Measurements from ENCODE around the gene COA4. TPM values are rescaled to one million over a fixed set of nuclear protein-coding genes. Genes with fewer than 3 reads are reported as not detected.

The COA4 gene
- total RNA-seq, 2 experiments from 2014 or later = 112 to 113 TPM

DNA sequence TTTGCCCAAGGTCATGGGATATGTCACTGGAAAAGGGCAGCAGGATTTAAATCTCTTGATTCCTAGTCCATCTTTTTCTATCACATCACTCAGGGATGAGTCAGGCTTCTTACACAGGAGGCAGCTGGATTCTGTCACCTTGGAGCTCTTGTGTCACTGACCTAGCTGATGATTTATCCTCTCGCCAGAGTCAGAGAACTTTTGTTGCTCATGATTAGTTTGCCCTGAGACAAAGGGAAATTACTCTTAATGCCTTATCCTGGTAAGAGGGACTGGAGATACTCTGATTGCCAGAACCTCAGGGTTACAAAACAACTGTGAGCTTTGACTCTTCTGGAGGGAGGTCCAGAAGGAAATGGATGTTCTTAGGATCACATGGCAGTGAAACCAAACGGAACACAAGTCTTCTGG, 10.1 kb downstream of the COA4 start:
- ChIA-PET CTCF (no interaction called here), POLR2A (no interaction called here)

DNA sequence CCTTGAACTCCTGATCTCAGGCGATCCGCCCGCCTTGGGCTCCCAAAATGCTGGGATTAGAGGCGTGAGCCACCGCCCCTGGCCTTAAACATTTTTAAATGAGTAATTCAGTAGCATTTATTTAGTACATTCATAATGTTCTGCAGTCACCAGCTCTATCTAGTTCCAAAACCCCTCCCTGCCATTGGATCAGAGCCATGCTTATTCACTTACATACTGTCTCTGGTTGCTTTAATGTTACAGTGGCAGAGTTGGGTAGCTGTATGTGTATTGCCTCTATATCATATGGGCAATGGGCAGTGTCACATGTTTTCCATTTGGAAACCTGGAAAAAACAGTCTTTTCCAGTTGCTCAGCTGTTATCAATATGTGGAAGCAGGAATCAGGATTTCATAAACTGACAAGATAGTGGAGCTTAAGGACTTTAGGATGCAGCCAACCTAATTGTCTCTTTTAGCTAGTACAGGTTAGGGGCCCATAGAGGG, 10.5 kb downstream of the COA4 start:
- CTCF ChIA-PET = no interaction called here
- POLR2A ChIA-PET = no interaction called here

DNA sequence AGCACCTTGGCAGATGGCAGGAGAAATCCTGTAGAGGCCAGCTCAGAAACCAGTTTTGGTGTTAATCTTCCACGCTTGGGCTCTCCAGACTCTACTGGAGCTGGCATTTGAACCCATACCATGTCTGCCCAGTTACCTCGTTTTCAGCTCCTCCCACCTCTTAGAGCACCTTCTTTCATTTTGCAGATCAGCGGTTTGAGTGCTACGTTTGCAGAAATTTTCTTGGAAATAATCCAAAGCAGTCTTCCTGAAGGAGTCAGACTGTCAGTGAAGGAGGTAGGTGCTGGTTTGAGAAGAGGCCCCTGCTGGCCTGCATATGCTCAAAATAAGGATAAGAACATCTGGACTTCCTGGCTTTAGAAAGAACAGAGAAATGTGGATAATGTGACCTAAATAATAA, 13.7 kb downstream of the COA4 start:
- POLR2A ChIA-PET = no interaction called here
- CTCF ChIA-PET = no interaction called here

DNA sequence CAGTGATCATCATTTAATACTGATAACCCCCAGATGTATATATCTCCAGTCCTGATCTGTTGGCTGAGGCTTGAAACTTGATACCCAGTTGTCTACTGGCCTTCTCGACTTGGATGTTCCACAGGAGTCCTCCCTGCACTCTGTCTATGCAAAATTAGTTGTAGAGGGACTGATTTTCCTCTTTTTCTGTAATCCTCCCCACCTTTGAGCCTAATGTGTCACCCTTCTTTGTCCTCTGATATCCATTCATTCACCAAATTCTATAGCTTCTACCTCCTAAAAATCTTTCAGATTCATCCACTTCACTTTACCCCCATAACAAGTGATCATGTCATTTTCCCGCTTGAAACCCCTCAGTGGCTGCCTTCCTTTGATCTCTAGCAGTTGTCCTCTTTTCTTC, 16.4 kb downstream of the COA4 start:
- CTCF ChIA-PET = no interaction called here
- POLR2A ChIA-PET = interaction anchor here (0.6 kb wide), 1 partner anchor 72 kb away, joined by 8 read pairs; no protein-coding TSS in a partner anchor

DNA sequence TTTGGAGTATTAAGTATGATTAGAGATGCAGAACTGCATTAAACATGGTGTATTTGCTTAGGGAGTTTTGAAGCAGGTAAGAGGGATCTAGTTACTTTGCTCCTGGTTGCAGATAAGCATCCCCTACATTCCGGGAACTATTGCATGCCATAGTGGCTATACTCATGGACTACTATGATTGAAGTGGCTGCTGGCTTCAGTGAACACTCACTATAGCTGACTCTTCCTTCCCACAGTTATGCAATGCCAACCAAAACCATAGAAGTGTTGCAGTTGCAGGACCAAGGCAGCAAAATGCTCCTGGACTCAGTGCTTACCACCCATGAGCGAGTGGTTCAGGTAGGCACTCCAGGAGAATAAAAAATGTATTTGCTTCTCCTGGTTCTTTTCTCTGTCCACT, 17.0 kb downstream of the COA4 start:
- ChIA-PET POLR2A (no interaction called here), CTCF (no interaction called here)

DNA sequence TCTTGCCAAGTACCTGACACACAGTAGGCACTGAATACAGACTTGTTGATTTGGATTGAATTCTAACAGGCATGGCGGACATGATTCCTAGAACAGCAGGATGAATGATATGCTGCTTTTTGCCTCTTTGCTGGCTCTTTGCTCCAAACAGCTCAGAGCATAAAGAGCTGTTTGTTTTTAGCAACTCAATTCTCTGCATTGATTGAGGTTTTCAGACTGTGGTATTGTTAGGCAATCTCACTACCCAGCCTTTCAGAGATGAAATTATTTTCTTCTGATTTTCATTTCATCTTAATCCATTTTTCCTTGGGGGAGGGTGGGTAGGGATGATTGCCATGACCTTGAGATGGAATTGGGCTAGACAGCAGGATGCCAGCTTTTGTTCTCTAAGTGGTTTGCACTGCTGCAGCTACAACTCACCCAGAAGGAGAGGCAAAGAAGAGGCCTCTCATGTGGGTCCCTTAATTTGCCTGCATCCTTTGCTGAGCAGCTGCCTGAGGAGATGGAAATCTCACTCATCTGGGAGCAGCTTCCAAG, 20.5 kb downstream of the COA4 start:
- CTCF ChIA-PET = interaction anchor here (1.4 kb wide), 1 partner anchor 105 kb away, joined by 5 read pairs; no protein-coding TSS in a partner anchor
- POLR2A ChIA-PET = no interaction called here

DNA sequence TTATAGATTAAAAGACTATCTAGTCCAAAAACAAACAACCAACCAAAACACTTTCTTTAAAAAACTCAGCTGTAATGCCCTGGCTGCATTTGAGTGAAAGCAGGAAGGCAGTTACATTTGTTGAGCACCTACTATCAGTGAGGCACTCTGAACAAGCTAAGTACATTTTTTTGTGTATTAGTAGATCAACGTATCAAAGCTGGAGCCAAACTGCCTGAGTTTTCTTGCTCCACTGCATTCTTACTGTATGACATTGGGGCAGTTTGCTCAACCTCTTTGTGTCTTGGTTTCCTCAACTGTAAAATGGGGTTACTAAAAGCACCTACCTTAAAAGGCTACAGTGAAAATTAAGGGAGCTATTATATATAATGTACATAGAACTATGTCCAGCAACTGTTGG, 22.0 kb downstream of the COA4 start:
- POLR2A ChIA-PET = no interaction called here
- CTCF ChIA-PET = interaction anchor here (1.4 kb wide), 1 partner anchor 104 kb away, joined by 5 read pairs; no protein-coding TSS in a partner anchor

DNA sequence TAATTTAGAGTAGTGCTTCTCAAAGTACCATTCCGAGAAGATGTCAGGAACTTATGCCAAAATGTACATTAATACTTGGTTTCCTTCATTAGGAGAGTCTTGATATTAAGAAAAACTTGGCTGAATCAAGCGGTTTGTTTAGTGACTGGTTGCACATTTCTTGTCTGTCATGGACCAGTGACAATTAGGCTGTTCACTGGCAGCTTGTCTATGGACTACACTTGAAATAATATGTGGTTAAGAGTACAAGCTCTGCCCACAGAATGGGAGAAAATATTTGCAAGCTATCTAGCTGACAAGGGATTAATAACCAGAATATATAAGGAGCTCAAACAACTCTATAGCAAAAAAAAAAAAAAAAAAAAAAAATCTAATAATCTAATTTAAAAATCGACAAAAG, 24.6 kb downstream of the COA4 start:
- POLR2A ChIA-PET = no interaction called here
- CTCF ChIA-PET = no interaction called here

DNA sequence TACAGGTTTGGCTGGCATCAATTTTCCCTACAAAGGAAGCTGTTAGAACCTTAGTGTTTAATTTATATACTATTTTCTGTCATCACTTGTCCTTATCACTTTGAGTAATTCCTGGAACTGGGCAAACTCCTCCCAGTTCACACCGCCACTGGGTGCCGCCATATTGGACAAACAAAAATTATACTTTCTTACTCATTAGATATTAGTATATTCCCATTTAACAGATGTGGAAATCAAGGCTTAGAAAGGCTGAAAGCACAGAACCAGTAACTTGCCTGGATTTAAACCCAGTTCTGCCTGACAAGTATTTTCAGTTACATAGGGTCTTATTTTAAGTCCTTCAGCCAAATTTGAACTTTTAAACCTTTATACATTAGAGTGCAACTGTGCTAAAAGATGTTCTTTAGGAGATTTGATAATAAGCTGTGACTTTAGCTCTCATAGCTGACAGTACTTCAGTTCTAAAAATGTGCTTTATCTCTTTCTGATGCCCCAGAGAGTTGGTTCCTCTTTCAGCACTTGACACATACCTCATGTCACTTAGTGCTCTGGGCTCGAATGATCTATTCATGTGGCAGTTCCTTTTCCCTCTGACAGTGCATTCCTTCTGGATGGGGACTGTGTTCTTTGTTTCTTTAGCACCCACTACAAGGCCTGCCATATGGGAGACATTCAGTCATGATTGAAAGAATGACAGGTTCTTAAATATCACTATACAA, 25.4 kb downstream of the COA4 start:
- ChIA-PET CTCF (no interaction called here), POLR2A (no interaction called here)

DNA sequence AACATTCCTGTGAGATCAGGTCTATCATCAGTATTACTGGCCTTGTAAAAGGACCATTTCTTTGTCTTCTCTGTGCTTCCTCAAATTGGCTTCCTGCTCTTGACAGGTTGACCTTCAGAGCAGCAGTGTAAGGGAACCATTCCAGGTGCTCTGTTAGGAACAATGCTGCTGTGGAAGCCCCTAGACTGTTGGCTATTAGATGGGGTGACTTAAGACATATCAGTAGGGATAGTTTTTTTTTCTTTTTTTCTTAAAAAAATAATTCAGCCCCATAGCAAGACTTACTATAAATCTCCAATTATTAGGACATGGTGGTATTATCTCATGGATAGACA, 37.6 kb downstream of the COA4 start:
- ChIA-PET CTCF (no interaction called here), POLR2A (no interaction called here)

DNA sequence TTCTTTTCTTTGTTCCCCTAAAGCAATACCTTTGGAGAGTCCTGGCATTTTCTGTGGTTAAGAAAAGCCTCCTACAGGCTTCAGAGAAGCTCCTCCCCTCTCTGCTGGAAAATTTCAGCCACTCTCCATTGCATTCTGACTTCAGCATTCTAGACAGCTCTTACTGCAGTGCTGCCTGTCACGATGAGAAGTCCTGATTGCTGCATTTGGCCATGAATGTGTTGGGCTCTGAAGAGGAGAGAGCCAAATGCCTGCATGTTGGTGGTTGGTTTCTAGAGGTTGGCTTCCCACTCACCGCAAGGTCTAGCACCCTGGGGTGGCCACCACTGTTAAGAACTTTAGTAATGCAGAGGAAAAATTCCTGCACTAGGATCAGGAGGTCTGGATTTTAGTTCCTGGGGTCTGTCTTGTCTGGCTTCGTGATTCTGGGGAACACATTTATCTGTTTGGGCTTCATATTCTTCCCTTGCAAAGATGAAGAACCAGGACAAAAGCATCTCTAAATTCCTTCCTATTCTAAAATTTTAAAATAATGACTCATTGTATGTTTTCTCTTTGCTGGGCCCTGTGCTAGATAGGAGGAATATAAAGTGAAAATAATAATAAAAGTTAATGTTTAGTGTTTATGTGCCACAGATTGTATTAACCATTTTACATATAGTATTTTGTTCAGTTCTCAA, 38.1 kb downstream of the COA4 start:
- ChIA-PET POLR2A (no interaction called here), CTCF (no interaction called here)

DNA sequence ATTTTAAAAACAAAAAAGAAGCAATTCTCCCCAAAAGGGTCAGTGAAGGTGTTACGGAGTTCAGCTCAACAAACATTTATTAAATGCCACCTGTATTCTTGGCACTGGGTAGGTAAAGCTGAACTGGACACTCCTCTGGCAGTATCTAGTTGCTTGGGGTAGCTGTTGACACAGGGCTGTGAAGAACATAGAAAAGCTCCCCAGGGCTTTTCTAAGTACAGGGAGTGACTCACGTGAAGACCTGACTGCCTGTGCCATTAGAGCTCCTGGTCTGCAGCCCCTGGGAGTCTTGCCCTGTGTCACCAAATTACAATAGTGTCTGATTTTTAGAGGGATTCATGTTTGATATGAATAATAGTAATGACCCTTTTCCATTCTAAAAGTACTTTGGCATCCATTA, 43.6 kb downstream of the COA4 start:
- ChIA-PET POLR2A (no interaction called here), CTCF (no interaction called here)

DNA sequence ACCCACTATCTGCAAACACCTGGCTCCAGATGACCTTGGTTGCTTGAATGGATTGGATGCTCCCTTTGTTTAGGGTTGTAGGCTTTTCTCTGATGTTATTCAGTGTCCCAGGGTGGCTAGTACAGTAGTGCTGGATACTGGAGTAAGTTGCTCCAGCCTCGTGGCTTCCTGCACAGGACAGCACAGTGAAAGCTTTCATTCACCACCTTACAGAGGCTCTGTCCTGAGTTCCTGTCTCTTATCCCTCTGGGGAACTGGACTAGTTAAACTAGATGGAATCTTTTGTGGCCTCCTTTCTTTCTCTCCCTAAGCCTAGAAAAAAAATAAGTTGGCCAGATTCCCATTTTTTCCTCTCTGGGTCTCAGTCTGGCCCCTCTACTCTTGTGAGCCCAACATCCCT, 46.4 kb downstream of the COA4 start:
- CTCF ChIA-PET = no interaction called here
- POLR2A ChIA-PET = no interaction called here

Other genes with a start within 250 kb of the COA4 start
- 1 to 10 TPM; 7.3 to 7.7 TPM for gene PLEKHB1, start 230.3 kb downstream of the COA4 start, total RNA-seq
- 10 to 100 TPM; 69.0 to 72.1 TPM for gene RAB6A, start 115.8 kb downstream of the COA4 start, total RNA-seq
- gene MRPL48, start 89.0 kb downstream of the COA4 start, total RNA-seq = 10 to 100 TPM; 59.5 to 61.8 TPM
- gene PAAF1, start 153 bp upstream of the COA4 start, total RNA-seq = 10 to 100 TPM; 26.4 to 26.8 TPM
- under 1 TPM in 1 of 2 experiments, not detected in 1; 0.40 TPM for gene DNAJB13, start 74.2 kb upstream of the COA4 start, total RNA-seq
- 100 to 1,000 TPM; 270 to 279 TPM for gene UCP2, start 106.0 kb upstream of the COA4 start, total RNA-seq
- 1 to 10 TPM; 1.6 to 2.0 TPM for gene UCP3, start 132.2 kb upstream of the COA4 start, total RNA-seq